Measurements from ENCODE around the gene ATAD5.
"Not testable (repeated sequence)": the region's sequence is repeated elsewhere in the genome, so short reads cannot be mapped to it uniquely, and the experiment has no call there.

ATAD5 gene

DNA sequence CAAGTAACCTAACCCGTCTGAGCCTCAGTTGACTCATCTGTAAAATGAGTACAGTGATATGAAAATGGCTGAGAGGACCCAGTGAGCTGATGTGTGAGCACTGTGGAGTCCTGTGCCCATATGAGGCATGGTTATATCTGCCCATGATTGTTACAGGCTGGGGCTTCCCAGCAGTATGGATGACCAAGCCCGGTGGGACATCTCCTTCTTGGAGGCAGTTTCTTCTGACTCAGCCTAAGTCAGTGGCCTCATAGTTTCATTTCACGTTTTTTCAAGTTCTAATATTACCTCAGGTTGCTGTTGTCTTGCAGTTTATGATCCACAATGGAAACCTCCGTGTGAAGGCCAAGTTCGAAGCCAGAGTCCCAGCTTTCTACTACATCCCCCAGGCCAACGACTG lies 94.8 kb downstream of the ATAD5 start:
- DNase-seq (ENCODE audit: extremely low read depth, insufficient read length), result no peak
- Histone ChIP-seq H3K27me3 (replicated peaks; ENCODE audit: control insufficient read depth, insufficient read depth, low read length) (no peaks in the 10 kb centered on the region; the same call in 1 of the 2 replicates), H3K36me3 (ENCODE audit: control insufficient read depth, insufficient read depth, low read length) (no peaks in the 10 kb centered on the region), H3K4me3 (replicated peaks; ENCODE audit: low read depth, low read length) (no peak overlapping the region)
- TF ChIP-seq, protein P1, sequence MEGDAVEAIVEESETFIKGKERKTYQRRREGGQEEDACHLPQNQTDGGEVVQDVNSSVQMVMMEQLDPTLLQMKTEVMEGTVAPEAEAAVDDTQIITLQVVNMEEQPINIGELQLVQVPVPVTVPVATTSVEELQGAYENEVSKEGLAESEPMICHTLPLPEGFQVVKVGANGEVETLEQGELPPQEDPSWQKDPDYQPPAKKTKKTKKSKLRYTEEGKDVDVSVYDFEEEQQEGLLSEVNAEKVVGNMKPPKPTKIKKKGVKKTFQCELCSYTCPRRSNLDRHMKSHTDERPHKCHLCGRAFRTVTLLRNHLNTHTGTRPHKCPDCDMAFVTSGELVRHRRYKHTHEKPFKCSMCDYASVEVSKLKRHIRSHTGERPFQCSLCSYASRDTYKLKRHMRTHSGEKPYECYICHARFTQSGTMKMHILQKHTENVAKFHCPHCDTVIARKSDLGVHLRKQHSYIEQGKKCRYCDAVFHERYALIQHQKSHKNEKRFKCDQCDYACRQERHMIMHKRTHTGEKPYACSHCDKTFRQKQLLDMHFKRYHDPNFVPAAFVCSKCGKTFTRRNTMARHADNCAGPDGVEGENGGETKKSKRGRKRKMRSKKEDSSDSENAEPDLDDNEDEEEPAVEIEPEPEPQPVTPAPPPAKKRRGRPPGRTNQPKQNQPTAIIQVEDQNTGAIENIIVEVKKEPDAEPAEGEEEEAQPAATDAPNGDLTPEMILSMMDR (IDR thresholded peaks at IDR 0.05; ENCODE audit: insufficient read depth, low read length, poor library complexity, severe bottlenecking), result no peak

DNA sequence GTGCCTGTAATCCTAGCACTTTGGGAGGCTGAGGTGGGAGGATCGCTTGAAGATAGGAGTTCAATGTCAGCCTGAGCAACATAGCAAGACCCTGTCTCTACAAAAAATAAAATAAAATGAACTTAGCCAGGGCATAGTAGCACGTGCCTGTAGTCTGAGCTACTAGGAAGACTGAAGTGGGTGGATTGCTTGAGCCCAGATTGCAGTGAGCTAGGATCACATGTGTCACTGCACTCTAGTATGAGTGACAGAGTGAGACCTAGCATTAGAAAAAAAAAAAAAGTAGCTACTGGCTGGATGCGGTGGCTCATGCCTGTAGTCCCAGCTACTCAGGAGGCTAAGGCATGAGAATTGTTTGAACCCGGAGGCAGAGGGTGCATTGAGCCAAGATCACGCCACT lies 96.0 kb downstream of the ATAD5 start:
- DNase-seq (ENCODE audit: extremely low read depth, insufficient read length), result no peak
- Histone ChIP-seq H3K27me3 (replicated peaks; ENCODE audit: control insufficient read depth, insufficient read depth, low read length) (no peaks in the 10 kb centered on the region), H3K36me3 (ENCODE audit: control insufficient read depth, insufficient read depth, low read length) (no peaks in the 10 kb centered on the region), H3K4me3 (replicated peaks; ENCODE audit: low read depth, low read length) (no peak overlapping the region)
- TF ChIP-seq, protein P1 (IDR thresholded peaks at IDR 0.05; ENCODE audit: insufficient read depth, low read length, poor library complexity, severe bottlenecking), result no peak

DNA sequence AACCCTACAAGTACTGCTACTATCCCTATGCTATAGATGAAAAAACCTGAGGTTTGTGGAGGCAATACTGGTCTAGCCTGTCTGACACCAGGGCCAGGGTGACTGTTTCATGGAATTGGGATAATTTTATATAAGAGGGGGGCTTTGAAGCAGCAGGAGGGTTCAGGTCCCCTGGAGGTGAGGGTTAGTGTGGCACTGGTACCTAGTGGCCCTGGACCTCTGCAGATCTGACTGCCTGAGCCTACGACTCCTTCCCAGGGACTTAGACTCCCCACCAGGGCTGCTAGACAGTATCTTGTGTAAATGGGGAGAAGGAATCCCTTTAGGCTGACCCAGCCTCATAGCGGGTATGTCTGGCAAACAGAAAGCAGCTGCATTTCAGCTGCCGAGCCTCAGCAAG lies 96.8 kb downstream of the ATAD5 start:
- Histone ChIP-seq H3K36me3 (ENCODE audit: control insufficient read depth, insufficient read depth, low read length) (no peaks in the 10 kb centered on the region), H3K27me3 (replicated peaks; ENCODE audit: control insufficient read depth, insufficient read depth, low read length) (no peaks in the 10 kb centered on the region), H3K4me3 (replicated peaks; ENCODE audit: low read depth, low read length) (no peak overlapping the region)
- TF ChIP-seq, protein P1 (IDR thresholded peaks at IDR 0.05; ENCODE audit: insufficient read depth, low read length, poor library complexity, severe bottlenecking), result no peak
- no peak for DNase-seq (ENCODE audit: extremely low read depth, insufficient read length)

DNA sequence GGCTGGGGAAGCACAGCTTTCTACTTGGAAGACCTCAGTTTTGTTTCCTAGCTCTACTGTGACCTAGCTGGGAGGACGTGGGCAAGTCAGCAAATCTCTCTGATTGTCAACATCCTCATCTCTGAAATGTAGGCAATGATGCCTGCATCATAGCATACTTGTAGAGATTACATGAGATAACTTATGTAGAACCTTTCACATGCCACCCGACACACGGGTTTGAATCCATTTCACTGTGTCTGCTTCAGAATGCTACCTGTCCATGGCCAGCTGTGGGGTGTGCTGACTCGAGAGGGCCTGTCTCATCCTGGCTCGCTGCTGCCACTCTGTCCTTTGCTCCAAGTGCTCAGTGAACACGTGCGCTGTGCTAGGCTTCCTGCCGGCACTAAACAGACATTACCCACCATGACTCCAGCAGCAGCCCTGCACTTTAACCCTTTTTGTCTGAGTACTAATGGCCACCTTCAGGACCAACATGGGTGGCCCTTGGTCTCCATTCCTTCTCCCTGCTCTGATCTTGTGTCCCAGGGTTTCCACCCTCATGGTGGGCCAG lies 97.4 kb downstream of the ATAD5 start:
- Histone ChIP-seq H3K4me3 (replicated peaks; ENCODE audit: low read depth, low read length) (no peak overlapping the region), H3K36me3 (ENCODE audit: control insufficient read depth, insufficient read depth, low read length) (no peaks in the 10 kb centered on the region), H3K27me3 (replicated peaks; ENCODE audit: control insufficient read depth, insufficient read depth, low read length) (no peaks in the 10 kb centered on the region)
- TF ChIP-seq, protein P1 (IDR thresholded peaks at IDR 0.05; ENCODE audit: insufficient read depth, low read length, poor library complexity, severe bottlenecking), result no peak
- DNase-seq (ENCODE audit: extremely low read depth, insufficient read length), result no peak

DNA sequence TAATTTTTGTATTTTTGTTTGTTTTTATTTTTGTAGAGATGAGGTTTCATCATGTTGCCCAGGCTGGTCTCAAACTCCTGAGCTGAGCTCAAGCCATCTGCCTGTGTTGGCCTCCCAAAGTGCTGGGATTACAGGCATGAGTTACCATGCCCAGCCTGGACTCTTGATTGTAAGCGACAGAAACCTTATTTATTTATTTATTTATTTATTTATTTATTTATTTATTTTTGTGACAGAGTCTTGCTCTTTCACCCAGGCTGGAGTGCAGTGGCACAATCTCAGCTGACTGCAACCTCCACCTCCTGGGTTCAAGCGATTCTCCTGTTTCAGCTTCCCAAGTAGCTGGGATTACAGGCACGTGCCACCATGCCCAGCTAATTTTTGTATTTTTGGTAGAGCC lies 98.1 kb downstream of the ATAD5 start:
- not testable (repeated sequence) for H3K27me3 ChIP-seq (replicated peaks; ENCODE audit: control insufficient read depth, insufficient read depth, low read length); DNase-seq (ENCODE audit: extremely low read depth, insufficient read length); H3K36me3 ChIP-seq (ENCODE audit: control insufficient read depth, insufficient read depth, low read length); H3K4me3 ChIP-seq (replicated peaks; ENCODE audit: low read depth, low read length)

DNA sequence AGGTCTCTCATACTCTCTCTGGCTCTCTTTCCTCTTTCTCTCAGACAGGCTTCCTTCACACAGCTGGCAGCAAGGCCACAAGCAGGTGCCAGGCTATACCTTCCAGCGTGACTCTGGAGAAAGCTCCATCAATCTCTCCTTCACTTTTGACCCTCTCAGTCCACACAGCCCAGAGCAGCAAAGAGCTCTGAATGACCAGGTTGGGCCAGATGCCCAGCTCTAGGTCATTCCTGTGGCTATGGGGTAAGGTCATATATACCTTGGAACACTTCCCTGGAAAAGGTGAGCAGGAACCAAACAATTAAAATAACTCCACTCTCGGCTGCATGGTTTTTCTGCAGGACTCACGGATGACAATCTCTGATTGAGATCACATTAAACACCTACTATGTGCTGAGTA lies 98.7 kb downstream of the ATAD5 start:
- Histone ChIP-seq H3K4me3 (replicated peaks; ENCODE audit: low read depth, low read length) (no peak overlapping the region), H3K27me3 (replicated peaks; ENCODE audit: control insufficient read depth, insufficient read depth, low read length) (no peaks in the 10 kb centered on the region), H3K36me3 (ENCODE audit: control insufficient read depth, insufficient read depth, low read length) (no peaks in the 10 kb centered on the region)
- DNase-seq (ENCODE audit: extremely low read depth, insufficient read length), result no peak
- TF ChIP-seq, protein P1 (IDR thresholded peaks at IDR 0.05; ENCODE audit: insufficient read depth, low read length, poor library complexity, severe bottlenecking), result no peak

DNA sequence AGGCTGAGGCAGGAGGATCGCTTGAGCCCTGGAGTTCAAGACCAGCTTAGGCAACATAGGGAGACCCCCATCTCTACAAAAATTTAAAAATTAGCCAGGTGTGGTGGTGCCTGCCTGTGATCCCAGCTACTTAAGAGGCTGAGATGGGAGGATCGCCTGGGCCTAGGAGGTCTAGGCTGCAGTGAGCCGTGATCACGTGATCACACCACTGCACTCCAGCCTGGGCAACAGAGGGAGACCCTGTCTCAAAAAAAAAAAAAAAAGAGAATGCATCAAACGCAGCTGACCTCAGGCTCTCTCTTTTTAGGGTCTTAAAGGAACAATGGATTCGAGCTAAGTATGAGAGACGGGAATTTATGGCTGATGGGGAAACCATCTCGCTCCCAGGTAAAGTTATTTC lies 99.8 kb downstream of the ATAD5 start:
- not testable (repeated sequence) for H3K4me3 ChIP-seq (replicated peaks; ENCODE audit: low read depth, low read length); H3K27me3 ChIP-seq (replicated peaks; ENCODE audit: control insufficient read depth, insufficient read depth, low read length); DNase-seq (ENCODE audit: extremely low read depth, insufficient read length); H3K36me3 ChIP-seq (ENCODE audit: control insufficient read depth, insufficient read depth, low read length)
